HG03280 (cell line): Measurements from ENCODE around the gene GRAMD1B.

Experiments
- ATAC-seq: cut with Tn5 transposase; IDR thresholded peaks from one replicate; pipeline ENCODE4 v1.9.1; 2021; ENCODE audit warnings: mild to moderate bottlenecking, moderate library complexity; ENCODE audit not compliant: unreplicated experiment

Gene GRAMD1B

GRCh38 chr11:123581651-123582399 lies 151.8 kb downstream of the GRAMD1B start:
- no peak for ATAC-seq

- no peak for ATAC-seq
Measured at GRCh38 chr11:123582992-123583504, 153.0 kb downstream of the GRAMD1B start.

GRCh38 chr11:123584186-123584585 lies 154.1 kb downstream of the GRAMD1B start:
- no peak for ATAC-seq

GRCh38 chr11:123584737-123585136 lies 154.7 kb downstream of the GRAMD1B start:
- no peak for ATAC-seq

- no peak for ATAC-seq
Measured at GRCh38 chr11:123585206-123585605, 155.1 kb downstream of the GRAMD1B start.

GRCh38 chr11:123585706-123586105 lies 155.6 kb downstream of the GRAMD1B start:
- no peak for ATAC-seq

- ATAC-seq, result no peak
Measured at GRCh38 chr11:123586568-123586967, 156.5 kb downstream of the GRAMD1B start.

- no peak for ATAC-seq
Measured at GRCh38 chr11:123587044-123587443, 157.0 kb downstream of the GRAMD1B start.

GRCh38 chr11:123587559-123587958 lies 157.5 kb downstream of the GRAMD1B start:
- ATAC-seq, result no peak

GRCh38 chr11:123588117-123588863 lies 158.2 kb downstream of the GRAMD1B start:
- no peak for ATAC-seq

- ATAC-seq, result no peak
Measured at GRCh38 chr11:123588864-123589262, 158.8 kb downstream of the GRAMD1B start.

- ATAC-seq, result no peak
Measured at GRCh38 chr11:123590296-123590912, 160.3 kb downstream of the GRAMD1B start.

- ATAC-seq, result no peak
Measured at GRCh38 chr11:123593570-123593969, 163.5 kb downstream of the GRAMD1B start.

- ATAC-seq, result no peak
Measured at GRCh38 chr11:123594188-123594901, 164.3 kb downstream of the GRAMD1B start.

GRCh38 chr11:123594921-123595320 lies 164.9 kb downstream of the GRAMD1B start:
- ATAC-seq, result no peak

GRCh38 chr11:123597859-123598258 lies 167.8 kb downstream of the GRAMD1B start:
- no peak for ATAC-seq

- no peak for ATAC-seq
Measured at GRCh38 chr11:123601136-123601535, 171.1 kb downstream of the GRAMD1B start.

- ATAC-seq, result no peak
Measured at GRCh38 chr11:123601743-123602142, 171.7 kb downstream of the GRAMD1B start.

- no peak for ATAC-seq
Measured at GRCh38 chr11:123603666-123604065, 173.6 kb downstream of the GRAMD1B start.

- no peak for ATAC-seq
Measured at GRCh38 chr11:123607781-123608180, 177.7 kb downstream of the GRAMD1B start.

GRCh38 chr11:123608371-123608770 lies 178.3 kb downstream of the GRAMD1B start:
- ATAC-seq, result no peak
